Prostate gland (tissue), 2 donors: ENCODE measurements around the gene ZNF331. TPM values are rescaled to one million over a fixed set of nuclear protein-coding genes. Genes with fewer than 3 reads are reported as not detected.

Source experiments
- DNase-seq: peaks from one replicate; pipeline ENCODE4 v3.0.0-alpha.2; 2019; ENCODE audit warnings: low spot score
- H3K27ac ChIP-seq, 2 donors: fragments of 200-600 bp; sonication (generic); 2 replicates each; pipeline ENCODE4 v1.5.1; 2017 to 2019
- H3K27me3 ChIP-seq: fragments of 200-600 bp; sonication (generic); replicated peaks from 2 replicates; pipeline ENCODE4 v1.5.1; 2019; ENCODE audit not compliant: insufficient read depth
- H3K36me3 ChIP-seq, 2 donors: fragments of 200-600 bp; sonication (generic); 1 replicate in 1 of 2; 2 replicates in 1 of 2; pipeline versions ENCODE4 v1.5.1 to v1.8.1; 2017 to 2019
- H3K4me1 ChIP-seq: fragments of 200-600 bp; sonication (generic); replicated peaks from 2 replicates; pipeline ENCODE4 v1.5.1; 2019
- H3K4me3 ChIP-seq, 2 donors: fragments of 200-600 bp; sonication (generic); 2 replicates each; pipeline ENCODE4 v1.5.1; 2017 to 2019
- H3K9me3 ChIP-seq: fragments of 200-600 bp; sonication (generic); 2 replicates; pipeline ENCODE4 v1.5.1; 2017
- POLR2A ChIP-seq: fragments of 450-650 bp; IDR thresholded peaks from one replicate; pipeline ENCODE4 v1.6.1; 2016; ENCODE audit warnings: antibody characterized with exemption, mild to moderate bottlenecking
- POLR2AphosphoS5 ChIP-seq: sonication (generic); formaldehyde crosslinking; IDR thresholded peaks from one replicate; pipeline ENCODE4 v1.6.1; 2017; ENCODE audit warnings: antibody characterized with exemption
- WGBS: methylation state at CpG from one replicate; pipeline ENCODE4 v1.1.5; 2018; 5-methylcytosine and 5-hydroxymethylcytosine counted together
- intact Hi-C: fragments of 100-400 bp; cut with DNase I; formaldehyde crosslinking; loops from one replicate; pipeline ENCODE4 v1.14.2; 2022
- total RNA-seq, 2 donors: library from RNA; depleted of rRNA; stranded (reverse); fragments of >200 nt; gene quantifications; one replicate each; pipeline ENCODE4 v1.1.0, GENCODE V29; 2016
- TF ChIP-seq, protein P1 (sequence below), 4 experiments: fragments of 200-600 bp in 2 of 4; fragments of 450-650 bp in 2 of 4; sonication (generic) in 2 of 4; IDR thresholded peaks; 1 replicate in 3 of 4; 2 replicates in 1 of 4; pipeline ENCODE4 v1.5.1; 2016 to 2019; ENCODE audit warnings: antibody characterized with exemption in 4 of 4, mild to moderate bottlenecking in 2 of 4, moderate library complexity in 2 of 4

ZNF331 gene
- total RNA-seq, 2 donors from 2014 or later, result 30.6 to 39.6 TPM

DNA sequence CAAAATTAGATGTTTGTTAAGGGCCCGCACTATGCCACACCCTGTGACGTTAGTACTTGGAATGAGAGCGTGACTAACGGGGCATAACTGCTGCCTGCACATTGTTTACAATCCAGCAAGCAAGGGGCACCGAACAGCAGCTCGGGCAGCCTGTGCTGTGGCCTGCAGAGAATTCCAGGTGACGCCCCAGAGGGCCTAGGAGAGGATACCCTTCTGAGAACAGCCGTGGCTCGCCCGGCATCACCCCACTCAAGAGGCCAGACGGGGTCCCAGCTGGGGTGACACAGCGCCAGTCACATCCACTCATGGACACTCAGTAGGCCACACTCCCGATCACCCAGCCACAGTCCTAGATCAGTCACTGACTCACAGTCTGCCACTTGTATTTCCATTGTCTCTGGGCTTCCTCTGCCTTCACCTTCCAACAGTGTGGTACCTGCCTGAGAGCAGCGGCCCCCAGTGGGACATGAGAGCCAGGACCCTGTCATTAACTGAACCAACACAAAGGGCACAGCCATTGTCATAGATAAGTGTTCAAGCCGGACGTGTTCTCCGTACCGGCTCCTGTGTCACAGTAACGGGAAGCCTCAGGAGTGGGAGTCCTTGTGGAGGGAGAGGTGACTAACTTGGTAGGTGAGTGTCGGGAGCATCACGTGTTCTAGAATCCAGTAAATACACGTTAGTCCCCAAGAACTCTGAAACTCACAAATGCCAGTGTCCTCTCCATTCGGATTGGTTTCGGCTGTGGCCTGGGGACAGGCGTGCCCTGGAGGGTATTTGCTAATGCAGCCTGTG is 7.5 kb downstream of the ZNF331 start:
- intact Hi-C loops, result no loop called here
- Histone ChIP-seq H3K9me3 (no peaks in the 10 kb centered on the region), H3K36me3 (no peaks in the 10 kb centered on the region), H3K4me3 (no peak overlapping the region), H3K4me1 (no peaks in the 10 kb centered on the region), H3K27me3 (no peaks in the 10 kb centered on the region), H3K27ac (no peak overlapping the region)
- 70% methylated on average over 25 of the region's 25 CpGs for WGBS
- peak; percentile 8 for DNase-seq
- peak; percentile 23 for TF ChIP-seq POLR2A
- TF ChIP-seq, protein P1, sequence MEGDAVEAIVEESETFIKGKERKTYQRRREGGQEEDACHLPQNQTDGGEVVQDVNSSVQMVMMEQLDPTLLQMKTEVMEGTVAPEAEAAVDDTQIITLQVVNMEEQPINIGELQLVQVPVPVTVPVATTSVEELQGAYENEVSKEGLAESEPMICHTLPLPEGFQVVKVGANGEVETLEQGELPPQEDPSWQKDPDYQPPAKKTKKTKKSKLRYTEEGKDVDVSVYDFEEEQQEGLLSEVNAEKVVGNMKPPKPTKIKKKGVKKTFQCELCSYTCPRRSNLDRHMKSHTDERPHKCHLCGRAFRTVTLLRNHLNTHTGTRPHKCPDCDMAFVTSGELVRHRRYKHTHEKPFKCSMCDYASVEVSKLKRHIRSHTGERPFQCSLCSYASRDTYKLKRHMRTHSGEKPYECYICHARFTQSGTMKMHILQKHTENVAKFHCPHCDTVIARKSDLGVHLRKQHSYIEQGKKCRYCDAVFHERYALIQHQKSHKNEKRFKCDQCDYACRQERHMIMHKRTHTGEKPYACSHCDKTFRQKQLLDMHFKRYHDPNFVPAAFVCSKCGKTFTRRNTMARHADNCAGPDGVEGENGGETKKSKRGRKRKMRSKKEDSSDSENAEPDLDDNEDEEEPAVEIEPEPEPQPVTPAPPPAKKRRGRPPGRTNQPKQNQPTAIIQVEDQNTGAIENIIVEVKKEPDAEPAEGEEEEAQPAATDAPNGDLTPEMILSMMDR (IDR thresholded peaks at IDR 0.05), result no peak
- TF ChIP-seq POLR2AphosphoS5, result no peak

GRCh38 chr19:53546758-53547513 is 9.0 kb downstream of the ZNF331 start:
- H3K4me1 ChIP-seq, result no peaks in the 10 kb centered on the region
- H3K36me3 ChIP-seq, result no peaks in the 10 kb centered on the region
- intact Hi-C loops, result no loop called here
- H3K9me3 ChIP-seq, result no peaks in the 10 kb centered on the region
- 55% methylated on average over 7 of the region's 7 CpGs for WGBS
- no peak for DNase-seq
- H3K4me3 ChIP-seq, result no peak overlapping the region
- H3K27ac ChIP-seq, result peak overlapping the region in 1 of 2 donors; percentile 1
- TF ChIP-seq POLR2AphosphoS5, result no peak
- TF ChIP-seq POLR2A, result no peak
- TF ChIP-seq, protein P1 (IDR thresholded peaks at IDR 0.05), result no peak
- H3K27me3 ChIP-seq, result no peaks in the 10 kb centered on the region

DNA sequence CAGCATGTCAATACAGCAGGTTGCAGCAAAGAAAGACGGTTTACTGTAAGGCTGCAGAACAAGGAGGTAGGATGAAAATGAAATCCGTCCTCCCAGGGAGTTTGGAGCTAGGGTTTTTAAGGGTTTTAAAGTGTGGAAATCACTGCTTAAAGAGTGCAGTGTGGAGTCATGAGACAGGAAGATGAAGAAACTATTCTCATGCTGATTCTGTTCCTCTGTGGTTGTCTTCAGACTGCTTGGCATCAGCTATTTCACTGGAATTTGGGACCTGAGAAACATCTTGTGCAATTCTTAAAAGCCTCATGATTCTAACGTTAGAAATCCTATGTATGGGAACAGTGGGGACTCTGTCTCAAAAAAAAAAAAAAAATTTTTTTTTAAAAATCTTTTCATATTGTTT is 11.4 kb downstream of the ZNF331 start:
- Histone ChIP-seq H3K9me3 (no peaks in the 10 kb centered on the region), H3K27me3 (no peaks in the 10 kb centered on the region), H3K4me1 (no peaks in the 10 kb centered on the region), H3K27ac (peak overlapping the region in 1 of 2 donors; percentile 39), H3K4me3 (no peak overlapping the region), H3K36me3 (no peaks in the 10 kb centered on the region)
- intact Hi-C loops, result no loop called here
- DNase-seq, result no peak
- TF ChIP-seq POLR2AphosphoS5, result peak; percentile 25
- TF ChIP-seq POLR2A, result no peak
- TF ChIP-seq, protein P1 (IDR thresholded peaks at IDR 0.05), result no peak
- 44% methylated on average over 3 of the region's 3 CpGs for WGBS

- TF ChIP-seq POLR2A (no peak), POLR2AphosphoS5 (no peak)
- TF ChIP-seq, protein P1 (IDR thresholded peaks at IDR 0.05), result no peak
- H3K4me1 ChIP-seq, result no peaks in the 10 kb centered on the region
- 85% methylated on average over 6 of the region's 6 CpGs for WGBS
- H3K9me3 ChIP-seq, result no peaks in the 10 kb centered on the region
- H3K4me3 ChIP-seq, result no peak overlapping the region
- intact Hi-C loops, result no loop called here
- DNase-seq, result no peak
- H3K27ac ChIP-seq, result no peak overlapping the region
- no peaks in the 10 kb centered on the region for H3K27me3 ChIP-seq
- no peaks in the 10 kb centered on the region for H3K36me3 ChIP-seq
Observed at GRCh38 chr19:53552001-53552721, 14.2 kb downstream of the ZNF331 start.
